ENCODE results near the gene FARSB.

- TF ChIP-seq POLR2A (IDR thresholded peaks at IDR 0.05) (no peak), POLR2AphosphoS5 (IDR thresholded peaks at IDR 0.05) (peak; percentile 36)
- TF ChIP-seq, protein P1, sequence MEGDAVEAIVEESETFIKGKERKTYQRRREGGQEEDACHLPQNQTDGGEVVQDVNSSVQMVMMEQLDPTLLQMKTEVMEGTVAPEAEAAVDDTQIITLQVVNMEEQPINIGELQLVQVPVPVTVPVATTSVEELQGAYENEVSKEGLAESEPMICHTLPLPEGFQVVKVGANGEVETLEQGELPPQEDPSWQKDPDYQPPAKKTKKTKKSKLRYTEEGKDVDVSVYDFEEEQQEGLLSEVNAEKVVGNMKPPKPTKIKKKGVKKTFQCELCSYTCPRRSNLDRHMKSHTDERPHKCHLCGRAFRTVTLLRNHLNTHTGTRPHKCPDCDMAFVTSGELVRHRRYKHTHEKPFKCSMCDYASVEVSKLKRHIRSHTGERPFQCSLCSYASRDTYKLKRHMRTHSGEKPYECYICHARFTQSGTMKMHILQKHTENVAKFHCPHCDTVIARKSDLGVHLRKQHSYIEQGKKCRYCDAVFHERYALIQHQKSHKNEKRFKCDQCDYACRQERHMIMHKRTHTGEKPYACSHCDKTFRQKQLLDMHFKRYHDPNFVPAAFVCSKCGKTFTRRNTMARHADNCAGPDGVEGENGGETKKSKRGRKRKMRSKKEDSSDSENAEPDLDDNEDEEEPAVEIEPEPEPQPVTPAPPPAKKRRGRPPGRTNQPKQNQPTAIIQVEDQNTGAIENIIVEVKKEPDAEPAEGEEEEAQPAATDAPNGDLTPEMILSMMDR (IDR thresholded peaks at IDR 0.05): no peak
Observed at GRCh38 chr2:222594679-222595078, 61.2 kb downstream of the FARSB start.

Measured in prostate gland (tissue), 2 donors.